HL-60/S4 (cell line): ENCODE measurements around the gene POU3F3.

Source experiments
- in situ Hi-C: fragments of 300-500 bp; cut with MboI; formaldehyde crosslinking; loops from 2 replicates; pipeline ENCODE4 v1.14.3; 2022; ENCODE audit warnings: low sequenced_read_pairs

POU3F3 gene

DNA sequence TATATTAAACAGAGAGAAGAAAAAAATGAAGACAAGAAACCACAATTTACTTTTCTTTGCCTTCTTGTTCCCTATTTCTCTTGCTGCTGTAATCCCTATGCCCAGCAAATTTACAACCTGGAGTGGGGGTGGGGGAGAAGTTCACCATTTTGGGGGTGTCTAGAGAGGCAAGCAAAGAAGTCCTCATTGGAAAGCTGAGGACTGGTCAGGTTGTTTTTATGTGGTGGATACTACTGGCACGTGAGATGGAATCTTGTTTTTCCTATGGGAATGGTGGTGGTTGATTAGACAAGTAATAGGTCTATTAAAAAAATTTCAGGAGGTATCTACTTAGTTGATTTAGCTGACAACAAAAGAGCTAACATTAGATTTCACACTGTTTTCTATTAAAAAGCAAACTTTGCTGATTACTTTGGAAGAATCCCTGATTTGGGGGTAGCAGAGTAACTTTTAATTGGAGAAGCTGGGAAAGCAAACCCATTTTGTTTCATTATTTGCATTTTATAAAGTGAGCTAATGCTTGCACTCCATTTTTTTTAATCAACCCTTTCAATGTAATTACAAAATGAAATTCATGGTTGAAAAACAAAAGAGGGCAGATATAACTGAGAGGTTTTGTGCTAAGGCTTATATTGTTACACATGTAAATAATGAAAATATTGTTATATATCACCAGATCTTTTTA is 6.0 kb downstream of the POU3F3 start:
- in situ Hi-C loops = no loop called here

DNA sequence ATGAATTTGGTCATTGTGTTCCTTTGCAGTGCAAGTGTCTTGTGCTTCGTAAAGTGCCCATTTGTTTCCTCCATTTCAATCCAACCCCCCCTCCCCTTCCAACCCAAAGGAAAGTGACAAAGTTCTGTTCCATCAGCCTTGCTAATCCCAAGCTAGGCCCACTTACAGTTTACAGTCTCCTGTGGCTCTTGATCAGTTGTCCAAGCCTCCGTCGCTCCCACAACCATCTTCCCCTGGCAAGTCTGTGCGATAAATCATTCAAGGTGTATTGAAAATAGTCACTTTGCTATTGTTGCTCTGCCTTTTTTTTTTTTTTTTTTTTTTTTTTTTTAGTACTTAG is 6.5 kb downstream of the POU3F3 start:
- in situ Hi-C loops = no loop called here

DNA sequence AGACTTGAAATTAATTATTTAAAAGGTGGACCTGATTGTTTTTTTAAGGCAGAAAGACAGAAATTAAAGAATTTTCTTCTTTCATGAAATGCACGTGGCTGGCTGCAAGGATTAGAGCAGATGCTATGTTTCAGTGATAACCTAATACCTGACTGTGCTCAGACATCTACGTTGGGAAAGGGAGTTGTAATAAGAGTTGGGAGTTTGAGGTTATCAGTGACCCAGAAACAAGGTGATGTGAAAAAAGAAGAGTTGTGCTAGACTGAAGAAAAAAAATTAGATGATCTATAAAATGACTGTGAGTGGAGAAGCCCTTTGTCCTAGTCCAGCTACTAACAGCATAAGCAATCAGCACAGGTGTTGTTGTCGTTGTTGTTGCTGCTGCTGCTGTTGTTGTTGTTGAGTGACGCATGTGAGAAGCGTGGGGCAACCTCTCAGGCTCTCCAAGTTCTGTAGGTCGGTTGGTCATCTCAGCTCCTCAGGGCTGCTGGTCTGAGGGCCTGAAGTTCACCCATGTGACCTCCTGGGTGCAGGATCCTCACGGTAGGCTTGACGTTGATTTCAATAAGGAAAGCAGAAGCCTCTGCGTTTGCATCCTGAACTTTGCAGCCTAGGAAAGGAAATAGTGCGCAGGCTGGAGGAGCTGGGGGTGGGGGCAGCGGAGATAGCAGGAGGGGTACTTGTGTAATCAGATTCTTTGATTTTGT is 7.6 kb downstream of the POU3F3 start:
- in situ Hi-C loops = no loop called here

DNA sequence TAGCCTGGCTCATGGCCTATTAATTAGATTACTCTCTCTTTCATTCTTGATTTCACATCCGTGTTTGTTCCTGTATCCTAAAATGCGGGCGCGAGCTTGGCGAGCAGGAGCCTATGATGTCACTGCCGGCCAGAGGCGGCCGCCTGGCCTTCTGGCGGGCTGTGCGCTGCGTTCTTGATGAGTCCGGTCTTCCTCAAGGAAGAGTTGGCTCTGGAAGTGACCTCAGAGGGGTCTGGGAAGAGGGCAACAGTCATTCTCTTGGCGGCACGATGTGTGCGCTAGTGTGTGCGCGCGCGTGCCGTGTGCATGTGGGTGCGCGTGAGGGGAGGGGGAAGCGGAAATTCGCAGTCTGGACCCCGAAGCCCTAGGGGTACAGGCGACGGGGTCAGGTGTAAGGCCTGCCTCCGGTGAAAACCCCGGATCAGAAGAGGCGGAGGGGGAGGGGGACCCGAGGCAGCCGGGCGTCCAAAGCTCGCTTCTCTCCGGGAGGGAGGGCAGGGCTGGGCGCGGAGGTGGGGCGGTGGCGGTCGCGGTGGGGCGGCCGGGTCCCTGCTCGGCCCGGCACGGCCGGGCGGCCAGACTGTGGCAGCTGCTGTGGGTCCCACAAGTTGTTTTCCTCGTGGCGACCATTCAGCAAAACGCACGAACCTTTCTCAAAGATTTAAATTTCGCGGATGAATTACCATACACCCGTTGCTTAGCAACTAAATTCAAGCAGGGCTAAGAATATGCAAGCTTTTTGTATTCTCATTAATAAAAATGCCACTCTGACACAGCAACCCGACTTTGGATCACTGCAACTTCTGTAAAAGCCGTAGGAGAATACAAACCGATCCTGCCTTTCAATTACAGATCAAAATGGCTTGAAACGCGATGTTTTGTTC is 8.4 kb downstream of the POU3F3 start:
- in situ Hi-C loops = no loop called here

DNA sequence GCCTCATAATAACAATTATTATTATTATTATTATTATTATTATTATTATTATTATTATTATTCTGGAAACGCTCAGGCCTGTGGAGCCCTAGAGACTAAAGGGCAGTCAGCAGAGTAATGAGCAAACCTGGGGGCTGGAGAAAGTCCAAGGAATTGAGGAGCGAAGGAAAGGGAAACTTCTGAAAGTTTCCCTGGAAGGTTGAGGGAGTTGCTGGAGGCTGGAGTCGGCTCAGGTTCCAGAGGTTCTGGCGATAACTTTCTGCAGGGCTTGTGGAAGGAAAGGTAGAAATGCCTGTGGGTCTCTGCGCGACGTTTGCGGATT is 9.2 kb downstream of the POU3F3 start:
- in situ Hi-C loops = no loop called here

DNA sequence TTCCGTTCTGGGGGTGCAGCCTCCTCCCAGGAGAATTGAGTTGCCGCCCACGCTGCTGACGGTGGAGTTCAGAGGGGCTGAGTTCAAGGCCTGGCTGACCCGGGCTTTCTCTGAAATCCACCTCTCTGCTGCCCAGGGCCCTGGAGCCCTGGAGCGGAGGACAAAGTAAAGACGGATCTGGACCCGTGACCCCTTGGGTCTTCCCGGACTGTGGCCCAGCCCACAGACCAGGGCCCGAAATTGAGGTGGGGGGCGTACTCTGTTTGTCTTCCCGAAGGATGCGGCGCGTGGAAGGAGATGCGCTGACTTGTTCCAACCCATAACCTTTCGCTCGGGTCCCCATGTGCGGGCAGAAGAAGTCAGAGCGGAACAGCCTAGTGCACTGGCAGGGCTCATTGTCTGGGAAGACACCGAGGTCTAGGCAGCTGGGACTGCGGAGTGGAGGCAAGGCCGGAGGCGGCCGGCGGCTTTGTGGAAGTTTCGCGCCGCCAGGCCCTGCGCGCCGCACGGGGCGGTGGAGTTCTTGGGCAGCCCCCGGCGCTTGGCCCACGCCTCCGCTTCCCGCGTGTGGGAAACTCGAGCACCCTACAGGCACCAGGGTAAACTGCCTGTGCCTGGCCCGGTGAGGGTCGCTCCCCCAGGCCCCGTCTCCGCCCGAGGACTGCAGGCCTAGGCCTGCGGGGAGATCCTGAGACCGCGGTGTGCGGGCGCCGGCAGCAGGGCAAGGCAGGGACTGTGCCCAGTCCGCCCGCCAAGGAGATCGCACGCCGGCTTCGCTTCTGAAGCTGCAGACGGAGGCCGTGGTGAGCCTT is 9.8 kb downstream of the POU3F3 start:
- in situ Hi-C loops = no loop called here

DNA sequence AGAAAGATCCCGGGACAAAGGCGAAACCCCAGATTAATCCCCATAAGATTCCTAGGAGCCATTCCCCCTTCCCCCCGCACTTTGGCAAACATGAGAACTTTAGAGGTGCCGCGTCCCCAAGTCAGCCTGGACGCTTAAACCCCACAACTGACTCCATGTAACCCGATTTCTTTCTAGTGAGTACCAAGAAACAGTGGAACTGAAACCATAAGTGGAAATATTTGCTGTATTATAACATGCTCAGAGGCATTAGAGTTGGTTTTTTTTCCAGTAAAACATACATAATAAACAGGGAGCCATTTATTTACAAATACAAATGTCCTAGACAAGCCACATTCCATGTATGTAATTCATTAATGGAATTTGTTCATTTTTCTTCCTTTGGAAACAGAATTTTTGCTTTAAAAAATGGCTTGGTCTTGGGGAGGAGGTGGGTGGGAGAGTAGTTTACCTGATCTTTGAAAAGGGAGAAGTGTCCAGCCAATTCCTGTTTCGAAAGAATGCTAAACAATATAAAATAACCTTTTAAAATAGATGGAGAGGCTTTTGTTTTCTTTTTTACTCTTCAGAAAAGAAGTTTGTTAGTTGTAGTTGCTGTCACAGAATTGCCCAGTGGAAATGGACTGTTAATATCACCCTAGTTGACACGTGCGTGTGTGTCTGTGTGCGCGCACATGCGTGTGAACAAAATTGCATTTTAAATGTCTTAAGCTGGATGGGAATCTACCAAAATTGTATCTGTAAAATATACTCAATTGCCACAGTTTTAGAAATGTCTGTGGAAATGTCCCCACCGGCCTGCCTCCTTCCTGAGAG is 10.6 kb downstream of the POU3F3 start:
- in situ Hi-C loops = no loop called here

DNA sequence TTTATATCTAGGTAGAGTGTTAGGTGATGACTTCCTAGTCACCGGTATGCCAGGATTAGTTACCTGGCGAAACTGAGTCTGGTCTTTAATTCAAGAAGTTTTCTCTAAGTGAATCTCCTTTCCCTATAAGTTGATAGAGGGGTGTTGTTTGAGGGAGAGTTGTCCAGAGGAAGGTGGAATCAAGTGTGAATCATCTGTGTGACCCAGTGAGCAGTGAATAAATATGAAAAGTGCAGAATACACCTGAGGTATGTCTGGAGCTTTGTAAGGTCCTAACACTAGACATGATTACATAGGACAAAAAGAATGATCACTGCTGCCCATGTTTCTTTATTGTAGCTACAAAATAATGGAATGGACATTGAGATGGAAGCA is 11.2 kb downstream of the POU3F3 start:
- in situ Hi-C loops = no loop called here

DNA sequence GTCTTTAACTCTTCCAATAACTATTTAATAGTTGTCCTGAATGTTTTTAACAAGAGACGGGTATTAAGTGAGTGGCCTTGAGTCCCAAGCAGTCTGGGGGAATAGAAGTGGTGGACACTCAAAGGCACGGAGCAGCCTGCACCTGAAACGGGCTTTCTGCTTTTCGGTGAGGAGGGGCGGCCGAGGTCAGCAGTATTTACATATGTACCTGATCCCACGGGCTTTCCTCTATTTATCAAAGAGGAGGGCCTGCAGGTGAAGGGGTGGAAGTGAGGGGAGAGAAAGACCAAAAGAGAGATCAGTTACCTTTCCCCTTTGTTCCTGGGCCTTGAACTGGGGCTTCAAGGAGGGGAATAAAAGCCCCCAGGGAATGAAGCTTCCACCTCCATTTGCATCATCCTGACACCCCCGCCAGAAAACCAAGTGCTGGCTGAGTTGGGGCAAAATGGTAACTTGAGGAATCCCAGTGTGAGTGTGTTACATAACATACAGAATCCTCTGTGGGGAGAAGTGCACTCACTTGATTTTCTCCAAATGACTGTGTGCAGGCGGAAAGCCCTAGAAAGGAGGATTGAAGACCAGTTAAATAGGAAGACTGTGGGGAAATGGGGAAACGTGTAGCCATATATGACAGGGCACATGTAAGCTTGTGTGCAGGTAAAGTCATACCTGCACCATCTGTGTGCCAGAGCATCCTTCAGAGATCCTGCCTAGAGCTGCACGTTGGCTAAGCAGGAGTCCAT is 12.4 kb downstream of the POU3F3 start:
- in situ Hi-C loops = no loop called here

DNA sequence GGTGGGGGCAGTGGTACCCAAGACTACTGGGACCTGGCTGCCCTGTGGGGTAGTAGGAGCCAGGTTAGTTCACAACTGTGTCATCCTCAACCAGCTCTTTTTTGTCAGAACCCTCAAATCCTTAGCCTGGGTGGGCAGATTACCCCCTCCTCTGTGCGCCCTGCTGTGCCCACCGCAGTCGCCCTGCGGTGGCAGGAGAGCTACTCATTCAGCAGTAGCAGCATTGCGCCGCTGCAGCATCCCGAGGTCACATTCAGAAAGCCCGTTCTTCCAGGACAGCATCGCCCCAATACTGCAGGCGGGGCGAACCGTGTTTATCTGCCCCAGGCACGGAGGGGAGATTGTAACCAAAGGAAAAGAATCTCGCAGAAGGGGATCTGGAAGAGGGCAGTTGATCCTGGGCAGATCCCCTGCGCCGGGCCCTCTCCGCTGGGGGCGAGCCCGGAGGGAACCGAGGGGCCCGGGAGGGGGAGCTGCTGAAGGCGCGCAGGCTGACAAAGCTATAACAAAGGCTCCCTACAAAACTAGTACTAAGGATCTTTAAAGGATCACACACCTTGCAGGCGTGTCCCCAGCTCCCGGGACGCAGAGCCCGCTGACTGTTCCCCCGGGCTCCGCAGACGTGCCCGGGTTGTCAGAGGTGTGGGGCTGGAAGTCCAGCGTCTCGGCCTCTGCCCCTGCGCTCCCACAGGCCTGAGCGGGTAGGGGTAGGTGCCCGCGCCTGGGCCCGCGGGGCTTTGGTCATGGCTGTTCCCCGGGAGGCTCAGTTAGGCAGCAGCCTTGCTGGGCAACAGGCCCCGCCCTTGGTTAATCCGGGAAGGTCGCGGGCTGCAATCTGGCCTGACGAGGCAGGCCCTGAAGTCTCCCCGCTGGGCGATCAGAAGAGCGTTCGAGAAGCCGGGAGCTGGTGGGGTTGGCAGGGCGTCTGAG is 13.2 kb downstream of the POU3F3 start:
- in situ Hi-C loops = no loop called here

DNA sequence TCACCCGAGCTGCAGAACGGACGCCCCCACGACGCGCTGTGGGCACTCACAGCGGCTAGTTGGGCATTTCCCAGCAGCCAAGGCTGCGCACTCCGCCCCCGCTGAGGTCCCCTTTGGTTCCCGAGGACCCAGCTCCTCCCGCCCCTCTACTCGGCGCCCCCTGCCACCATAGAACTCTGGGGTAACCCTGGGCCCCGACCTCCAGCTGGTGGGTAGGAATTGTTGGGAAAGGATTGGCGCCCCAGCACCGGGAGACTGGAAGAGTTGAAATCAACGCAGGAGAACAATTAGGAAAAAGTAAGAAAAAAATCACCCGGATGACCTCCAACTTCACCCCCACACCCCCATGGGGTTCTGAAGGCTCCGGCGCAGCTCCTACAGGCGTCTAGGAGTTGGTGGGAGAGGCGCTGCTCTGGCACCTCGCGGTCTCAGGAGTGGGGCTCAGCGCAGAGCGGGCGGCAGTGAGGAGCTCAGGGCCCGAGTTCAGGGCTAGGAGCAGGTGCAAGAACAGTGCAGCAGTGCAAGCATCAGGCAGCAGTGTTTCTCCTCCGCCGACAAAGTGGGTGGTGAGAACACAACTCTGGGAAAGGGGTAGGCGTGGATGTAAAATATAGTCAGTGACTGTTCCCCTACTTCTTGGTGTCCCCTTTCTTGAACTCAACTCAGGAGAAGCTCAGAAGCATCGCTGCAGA is 14.0 kb downstream of the POU3F3 start:
- in situ Hi-C loops = no loop called here

DNA sequence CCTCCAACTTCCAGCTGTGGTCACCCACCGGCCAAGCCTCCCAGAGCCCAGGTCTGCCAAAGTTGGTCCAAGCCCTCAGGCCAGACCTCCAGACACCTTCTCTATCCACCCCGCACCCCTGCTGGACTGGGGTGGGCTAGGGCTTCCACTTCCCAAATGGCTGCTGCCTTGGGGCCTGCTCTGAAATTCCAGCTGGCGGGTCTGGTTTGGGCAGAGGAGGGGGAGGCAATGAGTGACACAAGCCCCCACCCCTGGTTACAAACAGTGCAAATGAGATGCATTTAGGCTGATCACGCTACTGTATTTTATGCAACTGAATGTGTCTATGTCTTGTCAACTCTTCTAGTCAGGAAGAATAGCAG is 14.6 kb downstream of the POU3F3 start:
- in situ Hi-C loops = no loop called here

DNA sequence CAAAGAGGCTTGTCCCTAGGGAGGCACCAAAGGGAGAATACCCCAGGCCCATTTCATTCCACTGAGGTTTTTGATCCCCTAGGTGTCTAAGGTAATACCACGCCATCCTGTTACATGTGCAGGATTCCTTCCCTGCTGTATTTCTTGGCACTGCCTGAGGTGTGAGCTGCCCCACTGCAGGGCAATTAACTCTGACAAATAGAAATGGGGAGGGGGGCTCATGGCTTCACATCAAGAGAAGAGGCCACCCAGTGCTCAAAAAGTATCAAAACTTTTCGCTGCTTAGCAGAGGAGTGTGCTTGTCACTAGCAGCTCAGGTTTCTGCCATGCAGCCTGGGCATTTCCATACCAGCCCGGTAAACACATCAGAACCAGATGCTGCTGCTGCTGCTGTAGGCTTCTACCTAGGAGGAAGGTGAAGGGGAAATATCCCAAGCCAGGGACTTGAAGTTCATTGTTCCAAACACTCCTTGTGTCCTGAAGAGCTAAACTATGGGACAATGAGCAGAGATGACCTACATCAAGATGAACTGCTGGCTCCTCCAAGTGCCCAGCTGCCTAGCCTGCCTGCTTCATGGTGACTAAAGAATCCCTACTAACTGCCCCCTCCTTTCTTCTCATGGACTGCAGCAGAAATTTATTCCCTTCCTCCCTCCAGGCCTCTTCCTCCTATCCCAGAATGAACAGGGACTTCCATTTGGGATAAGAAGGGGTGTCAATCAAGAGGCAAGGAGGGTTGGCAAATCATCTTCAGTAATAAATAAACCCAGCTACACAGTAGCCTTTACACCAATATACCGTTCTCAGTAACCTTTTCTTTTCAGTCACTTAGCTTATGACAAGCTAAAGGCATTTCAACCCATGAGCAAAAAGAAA is 16.4 kb downstream of the POU3F3 start:
- in situ Hi-C loops = no loop called here

DNA sequence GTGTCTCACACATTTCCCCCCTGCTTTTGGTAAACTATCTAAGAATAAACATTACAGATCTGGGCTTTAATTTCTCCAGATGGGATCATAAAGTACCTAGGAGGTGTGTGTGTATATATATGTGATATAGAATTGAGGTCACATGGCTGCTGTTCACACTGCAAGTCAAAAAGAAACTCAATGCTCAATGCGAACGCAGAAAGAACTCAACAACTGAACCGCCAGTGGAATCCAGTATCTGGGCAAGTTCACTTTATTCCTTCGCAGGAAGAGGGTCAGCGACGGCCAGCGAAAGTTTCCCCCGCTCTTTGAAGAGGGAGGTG is 17.7 kb downstream of the POU3F3 start:
- in situ Hi-C loops = no loop called here

DNA sequence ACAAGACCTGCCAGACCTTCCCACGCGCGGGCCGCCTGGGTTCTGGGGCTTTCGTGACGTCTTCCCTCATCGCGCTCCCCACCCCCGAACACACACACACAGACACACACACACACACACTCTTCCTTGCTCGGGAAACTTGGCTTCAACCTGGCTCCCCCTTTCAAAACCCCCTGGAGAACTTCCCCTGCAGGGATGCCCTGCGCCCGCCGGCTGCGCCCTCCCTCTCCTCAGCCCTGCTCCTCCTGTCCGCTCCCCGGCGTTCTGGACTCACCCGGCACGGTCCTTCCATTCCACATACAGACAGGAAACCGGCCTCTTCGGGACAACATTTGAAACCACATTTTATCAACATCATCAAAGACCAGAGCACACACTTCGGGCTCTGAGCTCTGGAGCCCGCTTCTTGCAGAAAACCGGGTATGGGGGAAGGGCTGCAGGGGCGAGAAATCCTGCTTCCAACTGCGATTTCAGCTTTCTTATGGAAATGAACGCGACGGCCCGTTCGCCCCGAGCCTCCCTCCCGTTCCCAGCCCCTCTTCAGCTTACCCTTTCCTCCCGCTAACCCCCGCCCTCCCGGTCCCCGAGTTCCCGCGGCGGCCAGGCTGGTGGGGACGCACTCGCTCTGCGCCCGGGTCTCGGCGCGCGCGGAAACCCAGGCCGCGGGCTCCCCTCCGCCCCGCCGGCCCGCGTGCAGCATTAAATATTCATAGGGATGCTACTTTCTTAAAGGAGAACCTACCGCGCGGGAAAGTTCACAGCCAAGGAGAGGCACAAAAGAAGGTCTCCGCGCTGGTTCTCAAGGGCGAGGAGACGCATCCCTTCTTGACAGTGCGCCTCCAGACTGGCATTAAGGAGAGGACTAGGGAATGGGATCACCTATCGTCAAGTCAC is 18.3 kb downstream of the POU3F3 start:
- in situ Hi-C loops = no loop called here
